HFF-Myc (cell line): Measurements from ENCODE around the gene CD7.

ENCODE experiments used
- DNase-seq: peaks from one replicate; pipeline ENCODE4 v3.0.0-alpha.2; 2011; ENCODE audit warnings: low read depth; ENCODE audit errors: extremely low read depth
- H3K4me3 ChIP-seq: replicated peaks from 2 replicates; pipeline ENCODE4 v1.5.1; 2011; ENCODE audit warnings: low read depth, mild to moderate bottlenecking, control low read depth, low read length
- CTCF ChIP-seq: IDR thresholded peaks from 2 replicates; pipeline ENCODE4 v1.5.1; 2012; ENCODE audit warnings: mild to moderate bottlenecking, low read depth, low read length, control low read depth; ENCODE audit errors: missing control alignments

The CD7 gene

GRCh38 chr17:82285141-82285540 lies 32.3 kb downstream of the CD7 start:
- no peak overlapping the region for H3K4me3 ChIP-seq
- TF ChIP-seq CTCF, result no peak
- no peak for DNase-seq

- TF ChIP-seq CTCF, result no peak
- H3K4me3 ChIP-seq, result no peak overlapping the region
- no peak for DNase-seq
These were observed 34.1 kb downstream of the CD7 start for GRCh38 chr17:82283208-82283749.

- DNase-seq, result no peak
- TF ChIP-seq CTCF, result no peak
- H3K4me3 ChIP-seq, result no peak overlapping the region
These were observed 34.9 kb downstream of the CD7 start for GRCh38 chr17:82282239-82283207.

GRCh38 chr17:82281502-82282238 lies 35.7 kb downstream of the CD7 start:
- TF ChIP-seq CTCF, result no peak
- no peak overlapping the region for H3K4me3 ChIP-seq
- DNase-seq, result no peak

GRCh38 chr17:82281076-82281475 lies 36.3 kb downstream of the CD7 start:
- no peak for TF ChIP-seq CTCF
- H3K4me3 ChIP-seq, result no peak overlapping the region
- no peak for DNase-seq

GRCh38 chr17:82280537-82280936 lies 36.9 kb downstream of the CD7 start:
- DNase-seq, result no peak
- no peak for TF ChIP-seq CTCF

More at GRCh38 chr17:82280537-82280936, 36.9 kb downstream of the CD7 start:
- no peak overlapping the region for H3K4me3 ChIP-seq
